Bronchial epithelial cell (primary cell): ENCODE measurements around the gene CAMTA1. TPM values are rescaled to one million over a fixed set of nuclear protein-coding genes. Genes with fewer than 3 reads are reported as not detected.

ENCODE experiments used
- DNase-seq: peaks from one replicate; pipeline ENCODE4 v3.0.0-alpha.2; 2010; ENCODE audit warnings: low read depth
- FAIRE-seq: peaks from 2 replicates; lab custom pipeline; 2011; peaks lifted over from hg19 to GRCh38; lab: Jason Lieb, UNC
- H3K27me3 ChIP-seq: 2 replicates; pipeline ENCODE4 v1.5.1; 2011; ENCODE audit warnings: low read length; ENCODE audit not compliant: control insufficient read depth, insufficient read depth
- H3K36me3 ChIP-seq: 2 replicates; pipeline ENCODE4 v1.5.1; 2011; ENCODE audit warnings: low read length; ENCODE audit not compliant: control insufficient read depth, insufficient read depth
- H3K4me3 ChIP-seq: 2 replicates; pipeline ENCODE4 v1.5.1; 2011; ENCODE audit warnings: mild to moderate bottlenecking, low read depth, low read length, control low read depth
- CTCF ChIP-seq: IDR thresholded peaks from 2 replicates; pipeline ENCODE4 v1.5.1; 2011; ENCODE audit warnings: mild to moderate bottlenecking, moderate library complexity, low read length, control low read depth, inconsistent platforms; ENCODE audit not compliant: insufficient read depth, severe bottlenecking
- total RNA-seq: library from RNA; depleted of rRNA; stranded (reverse); fragments of >200 nt; gene quantifications from 2 replicates; pipeline ENCODE4 v1.2.1, GENCODE V29; 2014

Gene CAMTA1
- total RNA-seq, 1 donor from 2014 or later, result 68.2 TPM

- FAIRE-seq (no peak), DNase-seq (no peak)
- no peak overlapping the region for H3K4me3 ChIP-seq
- no peak for TF ChIP-seq CTCF
- no peaks in the 10 kb centered on the region for H3K36me3 ChIP-seq
- peaks cover 6% of the 10 kb centered on the region for H3K27me3 ChIP-seq
Measured at GRCh38 chr1:7295946-7296345, 510.7 kb downstream of the CAMTA1 start.

GRCh38 chr1:7296968-7297367 is 511.7 kb downstream of the CAMTA1 start:
- Histone ChIP-seq H3K27me3 (peaks cover 6% of the 10 kb centered on the region), H3K4me3 (no peak overlapping the region), H3K36me3 (no peaks in the 10 kb centered on the region)
- no peak for TF ChIP-seq CTCF
- DNase-seq (no peak), FAIRE-seq (no peak)

GRCh38 chr1:7298145-7298544 is 512.9 kb downstream of the CAMTA1 start:
- H3K27me3 ChIP-seq, result peaks cover 4% of the 10 kb centered on the region
- no peak for DNase-seq
- no peak overlapping the region for H3K4me3 ChIP-seq
- no peak for TF ChIP-seq CTCF
- FAIRE-seq, result no peak
- no peaks in the 10 kb centered on the region for H3K36me3 ChIP-seq

- no peak for TF ChIP-seq CTCF
- peak; percentile 34 for DNase-seq
- Histone ChIP-seq H3K4me3 (no peak overlapping the region), H3K36me3 (no peaks in the 10 kb centered on the region), H3K27me3 (peaks cover 4% of the 10 kb centered on the region)
- FAIRE-seq, result peak; percentile 43
Measured at GRCh38 chr1:7298749-7299151, 513.5 kb downstream of the CAMTA1 start.

GRCh38 chr1:7299329-7299799 is 514.1 kb downstream of the CAMTA1 start:
- no peak overlapping the region for H3K4me3 ChIP-seq
- FAIRE-seq (no peak), DNase-seq (peak; percentile 83)
- no peaks in the 10 kb centered on the region for H3K36me3 ChIP-seq
- no peak for TF ChIP-seq CTCF
- peaks cover under 1% of the 10 kb centered on the region for H3K27me3 ChIP-seq

GRCh38 chr1:7299994-7300393 is 514.7 kb downstream of the CAMTA1 start:
- DNase-seq, result peak; percentile 58
- Histone ChIP-seq H3K4me3 (no peak overlapping the region), H3K36me3 (no peaks in the 10 kb centered on the region), H3K27me3 (no peaks in the 10 kb centered on the region)
- no peak for TF ChIP-seq CTCF
- FAIRE-seq, result no peak
